ENCODE data around the gene GAB1.

GRCh38 chr4:143403553-143403820 is 66.8 kb downstream of the GAB1 start:
- TF ChIP-seq CTCF (IDR thresholded peaks at IDR 0.05) = no peak
- no peak for TF ChIP-seq POLR2A (IDR thresholded peaks at IDR 0.05)

Data from testis (tissue), 2 donors.